ENCODE results near the gene INO80B. TPM values are rescaled to one million over a fixed set of nuclear protein-coding genes. Genes with fewer than 3 reads are reported as not detected.

The INO80B gene
- total and polyA plus RNA-seq, 2 of the 8 experiments (the other 6 are each of a cell fraction or from before 2014, with no cell fraction given), result 3.9 to 18.5 TPM

GRCh38 chr2:74471332-74472065, 16.6 kb downstream of the INO80B start:
- Histone ChIP-seq H3K4me1 (replicated peaks in 1 of 4; ENCODE audit: control insufficient read depth in 3 of 4, insufficient read depth in 4 of 4, low read length in 3 of 4) (peaks cover 0 to 3% (median 2%) of the 10 kb centered on the region in 4 experiments; a peak in 3 of 7 replicates), H3K79me1 (ENCODE audit: low read depth, low read length) (no peaks in the 10 kb centered on the region), H2BK12ac (ENCODE audit: low read depth, low read length) (no peak overlapping the region), H3K27me3 (replicated peaks in 1 of 4; ENCODE audit: control insufficient read depth in 3 of 4, extremely low read depth in 1 of 4, insufficient read depth in 3 of 4, low read length in 3 of 4) (no peaks in the 10 kb centered on the region), H3K23me2 (ENCODE audit: low read depth, low read length) (peaks cover 11% of the 10 kb centered on the region), H2AK5ac (ENCODE audit: low read depth, low read length) (no peak overlapping the region), H4K20me1 (replicated peaks in 1 of 2; ENCODE audit: control insufficient read depth in 1 of 2, insufficient read depth in 2 of 2, low read length in 2 of 2) (no peaks in the 10 kb centered on the region), H2BK20ac (ENCODE audit: low read length) (no peak overlapping the region), H3K14ac (ENCODE audit: insufficient read length) (no peak overlapping the region), H4K8ac (ENCODE audit: extremely low read depth, insufficient read depth, low read length) (peak overlapping the region; percentile 94; the same call in 1 of the 2 replicates), H3K56ac (replicated peaks; ENCODE audit: insufficient read length, low read depth, low read length) (no peak overlapping the region), H3K23ac (ENCODE audit: insufficient read length) (no peak overlapping the region), H3K4me2 (ENCODE audit: insufficient read depth in 1 of 2, low read depth in 2 of 2, low read length in 2 of 2) (peak overlapping the region; percentile 97 to 98), H3K4me3 (ENCODE audit: extremely low read depth in 1 of 4, insufficient read depth in 2 of 4, low read depth in 3 of 4, low read length in 4 of 4) (peak overlapping the region; percentile 77 to 95 (median 87)), H4K91ac (replicated peaks; ENCODE audit: insufficient read length, low read length) (no peak overlapping the region), H2BK120ac (replicated peaks; ENCODE audit: low read depth, low read length) (no peak overlapping the region), H2AFZ (ENCODE audit: low read length) (no peak overlapping the region), H3K4ac (replicated peaks; ENCODE audit: insufficient read length, low read depth, low read length) (no peak overlapping the region), H3K36me3 (ENCODE audit: control insufficient read depth in 2 of 4, insufficient read depth in 4 of 4, low read length in 3 of 4) (peaks cover 0 to 4% (median 2%) of the 10 kb centered on the region in 4 experiments; a peak in 5 of 8 replicates), H3K27ac (ENCODE audit: low read depth, low read length) (no peak overlapping the region), H2BK15ac (ENCODE audit: low read length) (no peak overlapping the region), H2BK5ac (ENCODE audit: low read depth, low read length) (no peak overlapping the region), H4K5ac (ENCODE audit: insufficient read length, low read depth, low read length) (peak overlapping the region; percentile 86), H3K9ac (replicated peaks in 1 of 4; ENCODE audit: extremely low read depth in 1 of 4, low read depth in 3 of 4, low read length in 3 of 4) (peak overlapping the region in 3 of 4 experiments; percentile 6 to 77 (median 68); a peak in 4 of 7 replicates), H3K79me2 (ENCODE audit: control insufficient read depth in 1 of 2, insufficient read depth in 2 of 2, low read length in 2 of 2) (no peaks in the 10 kb centered on the region), H3K18ac (ENCODE audit: extremely low read depth, low read length) (no peak overlapping the region), H3K9me3 (ENCODE audit: insufficient read depth in 2 of 2, low read depth in 1 of 2, low read length in 1 of 2) (no peaks in the 10 kb centered on the region)
- ChIA-PET CTCF (ENCODE audit: partially characterized antibody) (interaction anchor here (1.0 to 5.7 kb wide), 4 partner anchors 7 to 117 kb away, joined by 3 to 42 read pairs (median 21); partner anchors contain the start of genes CCDC142 and TTC31), POLR2A (ENCODE audit: partially characterized antibody) (interaction anchor here (1.0 to 5.2 kb wide), 4 partner anchors 10 to 82 kb away, joined by 3 to 89 read pairs (median 24); partner anchors contain the start of genes CCDC142, INO80B, LOXL3 and TTC31)
- FAIRE-seq (no peak), DNase-seq (ENCODE audit: low read depth in 1 of 2, low spot score in 2 of 2) (no peak)
- TF ChIP-seq RAD21 (IDR thresholded peaks at IDR 0.05 in 1 of 2, conservative IDR thresholded peaks at IDR 0.05 in 1 of 2; ENCODE audit: low read depth in 2 of 2, low read length in 2 of 2) (no peak), ASH2L (IDR thresholded peaks at IDR 0.05; ENCODE audit: low read length) (no peak), SIRT6 (IDR thresholded peaks at IDR 0.05; ENCODE audit: low read length) (no peak), SP1 (IDR thresholded peaks at IDR 0.05; ENCODE audit: low read depth, low read length) (no peak), MAFK (IDR thresholded peaks at IDR 0.05; ENCODE audit: low read depth, low read length) (no peak), YY1 (IDR thresholded peaks at IDR 0.05; ENCODE audit: low read depth, low read length) (no peak), RBBP5 (IDR thresholded peaks at IDR 0.05; ENCODE audit: borderline replicate concordance, low read depth, low read length) (no peak), TBP (IDR thresholded peaks at IDR 0.05; ENCODE audit: low read depth, low read length) (no peak), TAF7 (optimal IDR thresholded peaks at IDR 0.05; ENCODE audit: borderline replicate concordance, low read depth, low read length) (no peak), BRCA1 (IDR thresholded peaks at IDR 0.05; ENCODE audit: low read depth, low read length) (no peak), TAF1 (IDR thresholded peaks at IDR 0.05; ENCODE audit: low read depth, low read length) (no peak), JUN (IDR thresholded peaks at IDR 0.05; ENCODE audit: low read depth, low read length) (no peak), CBX5 (IDR thresholded peaks at IDR 0.05; ENCODE audit: low read depth, low read length) (no peak)
- 69% methylated on average over 16 of the region's 16 CpGs; no CpG with 5 or more reads in 1 of the 2 experiments for WGBS, 2 experiments (ENCODE audit: extremely low coverage in 1 of 2, insufficient coverage in 1 of 2, insufficient read length in 1 of 2, insufficient replicate concordance in 2 of 2, low coverage in 1 of 2, low lambda C conversion rate in 2 of 2, missing lambda C conversion rate in 1 of 2)
